K562 (cell line): ENCODE data around the gene TNFSF13. TPM values are rescaled to one million over a fixed set of nuclear protein-coding genes. Genes with fewer than 3 reads are reported as not detected.

Experiments used
- ARID2 ChIP-seq: fragments of 450-650 bp; IDR thresholded peaks from 2 replicates; pipeline ENCODE4 v1.6.1; 2017; ENCODE audit warnings: antibody characterized with exemption, mild to moderate bottlenecking
- CLOCK ChIP-seq: fragments of 250-450 bp; sonication (Bioruptor Pico); IDR thresholded peaks from 2 replicates; pipeline ENCODE4 v1.4.0; 2020; ENCODE audit warnings: mild to moderate bottlenecking, moderate library complexity, borderline replicate concordance
- DMBX1 ChIP-seq: fragments of 250-450 bp; sonication (Bioruptor Pico); IDR thresholded peaks from 2 replicates; pipeline ENCODE4 v1.8.0; 2022; ENCODE audit warnings: inconsistent platforms, mild to moderate bottlenecking, moderate library complexity, borderline replicate concordance
- EGR1 ChIP-seq: fragments of 450-650 bp; conservative IDR thresholded peaks from 2 replicates; pipeline ENCODE4 v1.6.1; 2017; ENCODE audit warnings: mild to moderate bottlenecking
- FOXK1 ChIP-seq: sonication (generic); formaldehyde crosslinking; IDR thresholded peaks from 2 replicates; pipeline ENCODE4 v1.8.0; 2022; ENCODE audit warnings: missing genetic modification reagents, mild to moderate bottlenecking, borderline replicate concordance
- HCFC1 ChIP-seq: IDR thresholded peaks from 2 replicates; pipeline ENCODE4 v1.6.1; 2012; ENCODE audit warnings: low read depth, low read length, improper control_type of control experiment
- ID3 ChIP-seq, 2 experiments: fragments of 250-450 bp in 1 of 2; fragments of 450-650 bp in 1 of 2; sonication (Bioruptor Pico) in 1 of 2; IDR thresholded peaks; 2 replicates each; pipeline versions ENCODE4 v1.6.1 to v1.8.0; 2016 to 2021; ENCODE audit warnings: mild to moderate bottlenecking in 2 of 2, moderate library complexity in 2 of 2, missing compliant biosample characterization in 1 of 2, missing genetic modification characterization in 1 of 2
- MAFF ChIP-seq: IDR thresholded peaks from 2 replicates; pipeline ENCODE4 v1.6.1; 2012; ENCODE audit warnings: low read length, improper control_type of control experiment
- MGA ChIP-seq: fragments of 450-650 bp; IDR thresholded peaks from 2 replicates; pipeline ENCODE4 v1.6.1; 2016; ENCODE audit warnings: mild to moderate bottlenecking, moderate library complexity
- NEUROD1 ChIP-seq: fragments of 150-350 bp; IDR thresholded peaks from 2 replicates; pipeline ENCODE4 v1.6.1; 2014; ENCODE audit warnings: borderline replicate concordance, low read length, low read depth; ENCODE audit not compliant: partially characterized antibody
- POLR2B ChIP-seq: fragments of 450-650 bp; IDR thresholded peaks from 2 replicates; pipeline ENCODE4 v1.6.1; 2018; ENCODE audit warnings: low read depth; ENCODE audit not compliant: partially characterized antibody
- ZNF133 ChIP-seq: fragments of 250-450 bp; sonication (Bioruptor Pico); IDR thresholded peaks from 2 replicates; pipeline ENCODE4 v1.4.0; 2020; ENCODE audit warnings: mild to moderate bottlenecking
- ZNF707 ChIP-seq: fragments of 250-450 bp; sonication (Bioruptor Pico); conservative IDR thresholded peaks from 2 replicates; pipeline ENCODE4 v1.8.0; 2022; ENCODE audit warnings: inconsistent platforms, mild to moderate bottlenecking, moderate library complexity
- polyA plus RNA-seq, 8 experiments: library from polyadenylated mRNA; depleted of rRNA in 4 of 8; stranded (reverse) in 5 of 8; unstranded in 3 of 8; fragments of >200 nt; fragmentation: Nextera tagmentation in 2 of 8; fragmentation: Illumina TruSeq in 1 of 8; extraction: Ambion mirVana in 2 of 8; extraction: Trizol in 1 of 8; gene quantifications; 2 replicates each; pipeline versions ENCODE4 v1.2.1 to v1.2.3, GENCODE V29; 2011 to 2014; ENCODE audit warnings: inconsistent platforms in 1 of 8, missing spikeins in 1 of 8
- total RNA-seq, 7 experiments: library from RNA; depleted of rRNA in 6 of 7; stranded (reverse); fragments of >200 nt in 6 of 7; fragmentation: Illumina TruSeq in 2 of 7; extraction: Trizol in 2 of 7; gene quantifications; 2 replicates each; pipeline versions ENCODE4 v1.2.1 to v1.2.3, GENCODE V29; 2011 to 2021; ENCODE audit warnings: low replicate concordance in 1 of 7

Gene TNFSF13
- total and polyA plus RNA-seq, 9 of the 15 experiments (the other 6 are each of a cell fraction or from before 2014, with no cell fraction given) = 0.04 to 0.51 (median 0.19) TPM; not detected in 1

GRCh38 chr17:7587420-7588151, 29.0 kb downstream of the TNFSF13 start (continued):
- TF ChIP-seq MGA (no peak), POLR2B (no peak), DMBX1 (CRISPR knock-in tag) (no peak), ARID2 (no peak), FOXK1 (CRISPR knock-in tag) (no peak), EGR1 (no peak), MAFF (no peak), CLOCK (CRISPR knock-in tag) (no peak), HCFC1 (no peak), ZNF707 (no peak), ZNF133 (CRISPR knock-in tag) (no peak), ID3 (CRISPR knock-in tag; IDR thresholded peaks at IDR 0.05) (no peak), ID3 (tag; IDR thresholded peaks at IDR 0.05) (no peak), NEUROD1 (peak; percentile 20)
